SIG-M5 treated with dmso at 0.1 percent for 504 hours (cell line): ENCODE results near the gene ANKRD60.

Source experiments
- DNase-seq: peaks from one replicate; lab custom pipeline; 2025; ENCODE audit not compliant: unreplicated experiment; lab: John Stamatoyannopoulos, UW

Gene ANKRD60

GRCh38 chr20:58224974-58225373, 3.5 kb downstream of the ANKRD60 start:
- DNase-seq: no peak

- no peak for DNase-seq
These were observed 4.4 kb downstream of the ANKRD60 start for GRCh38 chr20:58224097-58224496.

GRCh38 chr20:58223358-58223941, 5.0 kb downstream of the ANKRD60 start:
- no peak for DNase-seq

- no peak for DNase-seq
These were observed 6.0 kb downstream of the ANKRD60 start for GRCh38 chr20:58222446-58222845.

- peak; percentile 56 for DNase-seq
These were observed 9.1 kb downstream of the ANKRD60 start for GRCh38 chr20:58219342-58219700.

GRCh38 chr20:58218665-58219341, 9.7 kb downstream of the ANKRD60 start:
- no peak for DNase-seq

GRCh38 chr20:58216334-58216733, 12.1 kb downstream of the ANKRD60 start:
- no peak for DNase-seq

- DNase-seq: no peak
These were observed 13.3 kb downstream of the ANKRD60 start for GRCh38 chr20:58215116-58215515.

GRCh38 chr20:58214310-58214709, 14.1 kb downstream of the ANKRD60 start:
- DNase-seq: no peak

GRCh38 chr20:58213716-58214115, 14.7 kb downstream of the ANKRD60 start:
- no peak for DNase-seq

- peak; percentile 28 for DNase-seq
These were observed 15.3 kb downstream of the ANKRD60 start for GRCh38 chr20:58213121-58213520.

- DNase-seq: no peak
These were observed 15.8 kb downstream of the ANKRD60 start for GRCh38 chr20:58212636-58213035.

- no peak for DNase-seq
These were observed 18.1 kb downstream of the ANKRD60 start for GRCh38 chr20:58210398-58210747.

- DNase-seq: peak; percentile 47
These were observed 18.6 kb downstream of the ANKRD60 start for GRCh38 chr20:58209652-58210397.

GRCh38 chr20:58208944-58209343, 19.5 kb downstream of the ANKRD60 start:
- DNase-seq: no peak

GRCh38 chr20:58205850-58206249, 22.6 kb downstream of the ANKRD60 start:
- DNase-seq: no peak

- DNase-seq: no peak
These were observed 26.4 kb downstream of the ANKRD60 start for GRCh38 chr20:58202044-58202443.

- no peak for DNase-seq
These were observed 26.8 kb downstream of the ANKRD60 start for GRCh38 chr20:58201616-58202015.

GRCh38 chr20:58199469-58199868, 29.0 kb downstream of the ANKRD60 start:
- DNase-seq: no peak

- no peak for DNase-seq
These were observed 29.5 kb downstream of the ANKRD60 start for GRCh38 chr20:58198901-58199355.

GRCh38 chr20:58198384-58198783, 30.1 kb downstream of the ANKRD60 start:
- no peak for DNase-seq

GRCh38 chr20:58197185-58197469, 31.3 kb downstream of the ANKRD60 start:
- DNase-seq: no peak
